Effector memory CD8-positive, alpha-beta T cell (primary cell): Measurements from ENCODE around the gene AP2M1.

ENCODE experiments used
- ATAC-seq: fragments of 150-1000 bp; cut with Tn5 transposase; replicated peaks from 2 replicates; pipeline ENCODE4 v1.10.0; 2021; ENCODE audit warnings: mild to moderate bottlenecking, moderate library complexity
- DNase-seq, 3 experiments: peaks; one replicate each; pipeline ENCODE4 v3.0.0; 2021
- H3K27ac Mint-ChIP-seq, 2 donors: one replicate each; pipeline ENCODE4 v1.8.0; 2022; ENCODE audit warnings: mild to moderate bottlenecking in 2 of 2, mixed read lengths in 2 of 2, moderate library complexity in 2 of 2
- H3K27me3 Mint-ChIP-seq, 2 donors: one replicate each; pipeline ENCODE4 v1.8.0; 2022; ENCODE audit warnings: mixed read lengths in 2 of 2
- H3K36me3 Mint-ChIP-seq: one replicate; pipeline ENCODE4 v1.8.0; 2022; ENCODE audit warnings: mild to moderate bottlenecking, moderate library complexity, mixed read lengths; ENCODE audit not compliant: insufficient read depth
- H3K4me1 Mint-ChIP-seq, 2 donors: one replicate each; pipeline ENCODE4 v1.8.0; 2022; ENCODE audit warnings: low read depth in 2 of 2, mixed read lengths in 2 of 2
- H3K4me3 Mint-ChIP-seq, 2 donors: one replicate each; pipeline ENCODE4 v1.8.0; 2022; ENCODE audit warnings: mild to moderate bottlenecking in 2 of 2, mixed read lengths in 2 of 2, moderate library complexity in 2 of 2
- H3K9me3 Mint-ChIP-seq, 2 donors: one replicate each; pipeline ENCODE4 v1.8.0; 2022; ENCODE audit warnings: mixed read lengths in 2 of 2

Gene AP2M1

GRCh38 chr3:184189421-184189820, 14.8 kb downstream of the AP2M1 start:
- no peaks in the 10 kb centered on the region for H3K27me3 Mint-ChIP-seq
- ATAC-seq (no peak), DNase-seq (no peak)
- peaks cover 34 to 40% of the 10 kb centered on the region in 2 donors for H3K4me1 Mint-ChIP-seq
- peaks cover 73% of the 10 kb centered on the region for H3K36me3 Mint-ChIP-seq
- H3K27ac Mint-ChIP-seq, result no peak overlapping the region
- H3K9me3 Mint-ChIP-seq, result no peaks in the 10 kb centered on the region
- no peak overlapping the region for H3K4me3 Mint-ChIP-seq

DNA sequence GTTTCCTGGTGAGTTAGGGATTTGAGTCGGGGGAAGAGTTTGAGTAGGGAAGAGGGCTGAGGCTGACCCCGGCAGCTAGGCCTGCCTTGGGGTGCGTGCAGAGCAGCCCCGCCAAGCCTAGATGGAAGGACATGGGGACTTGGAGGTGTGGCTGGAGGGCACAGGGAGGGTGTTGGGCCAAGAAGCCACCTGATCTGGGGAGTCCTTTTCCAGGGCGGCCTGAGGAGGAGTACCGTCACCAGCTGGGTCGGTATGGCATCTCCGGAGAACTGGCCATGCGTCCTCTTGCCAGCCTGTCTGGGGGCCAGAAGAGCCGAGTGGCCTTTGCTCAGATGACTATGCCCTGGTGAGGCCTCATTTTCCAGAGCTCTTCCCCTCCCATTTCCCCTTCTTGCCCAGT, 18.2 kb downstream of the AP2M1 start:
- no peak for DNase-seq
- Mint-ChIP-seq H3K9me3 (no peaks in the 10 kb centered on the region), H3K27ac (no peak overlapping the region), H3K27me3 (no peaks in the 10 kb centered on the region), H3K36me3 (peaks cover 78% of the 10 kb centered on the region), H3K4me1 (peaks cover 9 to 15% of the 10 kb centered on the region in 2 donors), H3K4me3 (no peak overlapping the region)
- ATAC-seq, result no peak

- Mint-ChIP-seq H3K9me3 (no peaks in the 10 kb centered on the region), H3K4me1 (peaks cover 2 to 4% of the 10 kb centered on the region in 2 donors), H3K27ac (no peak overlapping the region), H3K27me3 (no peaks in the 10 kb centered on the region), H3K36me3 (peaks cover 68% of the 10 kb centered on the region), H3K4me3 (no peak overlapping the region)
- no peak for ATAC-seq
- no peak for DNase-seq
Observed at GRCh38 chr3:184193991-184194539, 19.4 kb downstream of the AP2M1 start.

DNA sequence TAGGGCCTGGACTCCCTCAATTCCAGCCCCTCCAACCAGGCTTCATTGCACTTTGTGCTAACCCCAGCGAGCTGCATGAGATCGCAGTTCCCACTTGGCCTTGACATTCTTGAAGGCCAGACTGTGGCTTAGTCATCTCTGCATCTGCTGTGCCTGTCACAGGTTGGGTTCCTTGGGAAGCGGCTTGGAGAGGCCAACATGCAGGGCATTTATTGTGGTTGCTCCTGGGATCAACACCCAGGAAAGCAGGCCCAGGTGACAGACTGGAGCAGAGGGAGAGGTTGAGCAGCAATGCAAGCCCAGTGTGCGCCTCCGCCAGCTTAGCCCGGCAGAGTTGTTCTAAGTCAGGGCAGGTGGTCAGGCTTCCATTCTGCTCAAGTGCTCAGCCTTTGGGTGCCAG, 21.9 kb downstream of the AP2M1 start:
- ATAC-seq, result no peak
- peaks cover 44% of the 10 kb centered on the region for H3K36me3 Mint-ChIP-seq
- H3K4me1 Mint-ChIP-seq, result peaks cover 0 to 2% of the 10 kb centered on the region in 2 donors
- H3K27ac Mint-ChIP-seq, result no peak overlapping the region
- no peak overlapping the region for H3K4me3 Mint-ChIP-seq
- DNase-seq, result no peak
- no peaks in the 10 kb centered on the region for H3K27me3 Mint-ChIP-seq
- no peaks in the 10 kb centered on the region for H3K9me3 Mint-ChIP-seq

GRCh38 chr3:184198509-184198908, 23.9 kb downstream of the AP2M1 start:
- H3K9me3 Mint-ChIP-seq, result no peaks in the 10 kb centered on the region
- DNase-seq (no peak), ATAC-seq (no peak)
- H3K4me1 Mint-ChIP-seq, result no peaks in the 10 kb centered on the region
- peaks cover 0 to 10% of the 10 kb centered on the region in 2 donors for H3K27me3 Mint-ChIP-seq
- peaks cover 33% of the 10 kb centered on the region for H3K36me3 Mint-ChIP-seq
- no peak overlapping the region for H3K4me3 Mint-ChIP-seq
- H3K27ac Mint-ChIP-seq, result no peak overlapping the region

DNA sequence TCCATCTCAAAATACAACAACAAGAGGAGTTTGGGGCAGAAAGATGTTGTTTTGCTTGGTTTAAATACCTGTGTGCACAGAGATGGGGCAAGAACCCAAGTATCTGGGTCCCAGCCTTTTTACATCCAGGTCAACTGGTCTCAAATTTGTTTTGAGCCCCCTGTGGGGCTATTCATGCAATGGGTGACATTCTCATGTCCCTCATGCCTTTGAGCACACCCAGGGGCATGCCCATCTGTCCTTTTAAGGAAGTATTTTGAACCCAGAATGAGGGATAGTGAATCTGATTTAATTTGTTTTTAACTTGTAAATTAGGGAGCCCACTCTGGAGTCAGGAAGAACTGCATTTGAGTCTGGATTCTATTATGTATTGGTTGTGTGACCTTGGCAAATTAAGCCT, 26.2 kb downstream of the AP2M1 start:
- Mint-ChIP-seq H3K4me3 (no peak overlapping the region), H3K36me3 (peaks cover 12% of the 10 kb centered on the region), H3K9me3 (no peaks in the 10 kb centered on the region), H3K4me1 (no peaks in the 10 kb centered on the region), H3K27ac (no peak overlapping the region), H3K27me3 (peaks cover 6 to 22% of the 10 kb centered on the region in 2 donors)
- DNase-seq (no peak), ATAC-seq (no peak)

DNA sequence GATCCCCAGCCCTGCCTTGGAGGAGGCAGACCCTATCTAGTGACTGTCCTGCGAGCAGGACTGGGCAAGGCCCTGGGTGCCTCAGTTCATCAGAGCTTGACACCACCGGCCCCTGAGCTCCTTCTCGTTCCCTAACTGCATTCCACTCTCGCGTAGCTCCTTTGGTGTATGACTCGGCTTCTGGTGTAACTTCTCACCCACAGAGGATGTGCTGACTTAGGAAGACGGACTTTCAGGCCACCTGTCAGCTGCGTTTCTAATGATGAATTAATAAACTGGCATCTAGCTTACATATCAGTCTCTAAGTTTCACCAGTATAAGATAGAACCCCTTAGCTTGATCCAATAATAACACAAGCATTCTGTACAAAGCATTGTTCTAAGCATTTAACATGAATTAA, 28.9 kb downstream of the AP2M1 start:
- ATAC-seq (no peak), DNase-seq (no peak)
- Mint-ChIP-seq H3K9me3 (no peaks in the 10 kb centered on the region), H3K4me1 (no peaks in the 10 kb centered on the region), H3K27ac (no peak overlapping the region), H3K36me3 (peaks cover 4% of the 10 kb centered on the region), H3K27me3 (peaks cover 24 to 40% of the 10 kb centered on the region in 2 donors), H3K4me3 (no peak overlapping the region)

DNA sequence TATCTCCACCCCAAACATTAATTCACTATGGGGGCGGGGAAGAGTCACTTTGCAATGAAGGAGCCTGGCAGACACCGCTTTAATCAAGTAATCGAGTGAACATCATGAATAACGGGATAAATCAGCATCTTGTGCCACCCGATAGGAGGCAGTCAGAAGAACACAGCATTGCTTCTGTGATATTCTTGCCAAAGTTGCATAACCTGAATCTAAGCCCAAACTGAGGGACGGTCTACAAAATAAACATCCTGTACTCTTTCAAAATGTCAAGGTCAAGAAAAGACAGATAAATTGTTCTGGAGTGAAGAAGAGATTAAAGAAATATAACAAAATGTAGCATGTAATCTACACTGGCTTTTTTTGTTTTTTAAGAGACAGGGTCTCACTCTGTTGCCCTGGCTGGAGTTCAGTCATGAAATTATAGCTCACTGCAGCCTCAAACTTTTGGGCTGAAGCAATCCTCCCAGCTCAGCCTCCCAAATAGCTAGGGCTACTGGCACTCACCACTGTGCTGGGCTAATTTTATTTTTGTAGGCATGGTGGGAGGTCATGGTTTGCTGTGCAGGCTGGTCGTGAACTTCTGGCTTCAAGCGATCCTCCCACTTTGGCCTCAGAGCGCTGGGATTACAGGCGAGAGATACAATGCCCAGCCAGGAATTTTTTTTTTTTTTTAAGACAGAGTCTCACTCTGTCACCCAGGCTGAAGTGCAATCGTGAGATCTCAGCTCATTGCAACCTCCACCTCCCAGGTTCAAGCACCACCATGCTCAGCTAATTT, 34.7 kb downstream of the AP2M1 start:
- ATAC-seq (no peak), DNase-seq (no peak)
- H3K27ac Mint-ChIP-seq, result no peak overlapping the region
- H3K27me3 Mint-ChIP-seq, result peaks cover 26 to 31% of the 10 kb centered on the region in 2 donors
- H3K4me1 Mint-ChIP-seq, result no peaks in the 10 kb centered on the region
- H3K36me3 Mint-ChIP-seq, result peaks cover 3% of the 10 kb centered on the region
- no peaks in the 10 kb centered on the region for H3K9me3 Mint-ChIP-seq
- no peak overlapping the region for H3K4me3 Mint-ChIP-seq

DNA sequence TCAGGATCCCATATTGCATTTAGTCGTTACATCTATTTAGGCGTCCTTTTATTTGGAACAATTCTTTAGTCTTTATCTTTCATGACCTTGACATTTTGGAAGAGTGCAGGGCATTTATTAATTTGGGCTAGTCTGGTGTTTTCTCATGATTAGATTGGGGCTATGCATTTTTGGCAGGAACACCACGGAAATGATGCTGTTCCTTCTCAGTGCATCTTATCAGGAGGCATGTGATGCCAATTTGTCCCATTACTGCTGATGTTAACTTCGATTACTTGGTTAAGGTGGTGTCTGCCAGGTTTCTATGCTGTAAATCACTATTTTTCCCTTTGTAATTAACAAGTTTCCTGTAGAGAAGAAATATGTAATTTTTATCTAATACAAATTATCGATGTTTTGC, 36.6 kb downstream of the AP2M1 start:
- no peak overlapping the region for H3K27ac Mint-ChIP-seq
- no peaks in the 10 kb centered on the region for H3K9me3 Mint-ChIP-seq
- H3K27me3 Mint-ChIP-seq, result peaks cover 25 to 27% of the 10 kb centered on the region in 2 donors
- H3K4me1 Mint-ChIP-seq, result no peaks in the 10 kb centered on the region
- H3K4me3 Mint-ChIP-seq, result no peak overlapping the region
- ATAC-seq, result no peak
- DNase-seq, result no peak
- peaks cover 3% of the 10 kb centered on the region for H3K36me3 Mint-ChIP-seq

GRCh38 chr3:184211718-184212117, 37.1 kb downstream of the AP2M1 start:
- ATAC-seq, result no peak
- H3K9me3 Mint-ChIP-seq, result no peaks in the 10 kb centered on the region
- peaks cover 3% of the 10 kb centered on the region for H3K36me3 Mint-ChIP-seq
- H3K27me3 Mint-ChIP-seq, result peaks cover 21 to 23% of the 10 kb centered on the region in 2 donors
- no peak for DNase-seq
- no peak overlapping the region for H3K27ac Mint-ChIP-seq
- no peak overlapping the region for H3K4me3 Mint-ChIP-seq
- no peaks in the 10 kb centered on the region for H3K4me1 Mint-ChIP-seq

DNA sequence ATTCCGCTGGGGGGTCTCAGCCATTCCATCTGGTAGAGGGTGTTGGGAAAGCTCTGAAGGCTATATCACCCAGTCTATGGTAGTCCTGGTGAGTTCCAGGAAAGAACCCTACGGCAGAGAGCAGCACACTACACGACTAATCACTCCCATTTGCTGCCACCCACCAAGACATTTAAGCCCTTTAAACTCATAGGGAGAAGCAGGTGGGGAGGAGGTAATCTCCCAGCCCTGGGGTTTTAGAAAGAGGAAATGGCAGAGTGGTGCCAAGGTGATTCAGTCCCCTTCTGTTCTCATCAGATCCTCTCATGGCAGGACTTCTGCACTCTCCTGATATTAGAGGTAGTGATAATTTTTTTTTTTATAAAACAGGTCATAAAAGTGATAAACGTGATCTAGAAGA, 44.2 kb downstream of the AP2M1 start:
- H3K4me3 Mint-ChIP-seq, result no peak overlapping the region
- H3K36me3 Mint-ChIP-seq, result peaks cover 5% of the 10 kb centered on the region
- ATAC-seq (no peak), DNase-seq (no peak)
- H3K27me3 Mint-ChIP-seq, result peaks cover 14 to 39% of the 10 kb centered on the region in 2 donors
- H3K27ac Mint-ChIP-seq, result no peak overlapping the region
- no peaks in the 10 kb centered on the region for H3K9me3 Mint-ChIP-seq
- no peaks in the 10 kb centered on the region for H3K4me1 Mint-ChIP-seq

GRCh38 chr3:184222521-184222920, 47.9 kb downstream of the AP2M1 start:
- Mint-ChIP-seq H3K27ac (no peak overlapping the region), H3K27me3 (peaks cover 30 to 56% of the 10 kb centered on the region in 2 donors), H3K36me3 (peaks cover 3% of the 10 kb centered on the region), H3K9me3 (no peaks in the 10 kb centered on the region), H3K4me3 (no peak overlapping the region), H3K4me1 (peaks cover 0 to 2% of the 10 kb centered on the region in 2 donors)
- DNase-seq, result no peak
- ATAC-seq, result no peak

DNA sequence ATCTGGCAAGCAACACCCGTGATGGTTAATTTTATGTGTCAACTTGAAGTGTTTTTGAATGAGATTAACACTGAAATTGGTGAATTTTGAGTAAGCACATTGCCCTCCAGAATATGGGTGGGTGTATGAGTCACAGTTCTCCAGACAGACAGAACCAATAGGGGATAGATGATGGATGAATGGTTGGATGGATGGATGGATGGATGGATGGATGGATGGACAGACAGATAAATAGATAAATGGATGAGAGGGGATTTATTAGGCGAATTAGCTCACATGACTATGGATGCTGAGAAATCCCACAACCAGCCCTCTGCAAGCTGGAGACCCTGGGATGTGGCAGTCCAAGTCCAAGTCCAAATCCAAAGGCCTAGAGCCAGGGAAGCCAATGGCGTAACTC, 49.3 kb downstream of the AP2M1 start:
- H3K36me3 Mint-ChIP-seq, result peaks cover 3% of the 10 kb centered on the region
- peaks cover 37 to 61% of the 10 kb centered on the region in 2 donors for H3K27me3 Mint-ChIP-seq
- H3K4me1 Mint-ChIP-seq, result peaks cover 3 to 7% of the 10 kb centered on the region in 2 donors
- ATAC-seq (no peak), DNase-seq (no peak)
- H3K4me3 Mint-ChIP-seq, result no peak overlapping the region
- H3K9me3 Mint-ChIP-seq, result no peaks in the 10 kb centered on the region
- no peak overlapping the region for H3K27ac Mint-ChIP-seq

- Mint-ChIP-seq H3K27me3 (peaks cover 53 to 80% of the 10 kb centered on the region in 2 donors), H3K27ac (no peak overlapping the region)
- peak; percentile 30 for ATAC-seq
Observed at GRCh38 chr3:184227481-184227935, 52.9 kb downstream of the AP2M1 start.

More at GRCh38 chr3:184227481-184227935, 52.9 kb downstream of the AP2M1 start:
- H3K4me1 Mint-ChIP-seq, result peaks cover 10% of the 10 kb centered on the region in 2 donors
- H3K9me3 Mint-ChIP-seq, result no peaks in the 10 kb centered on the region
- DNase-seq, result peak; percentile 43 to 53 (median 45)
- no peak overlapping the region for H3K4me3 Mint-ChIP-seq
- H3K36me3 Mint-ChIP-seq, result peaks cover 6% of the 10 kb centered on the region
